GM20000 (cell line): ENCODE measurements around the gene SCTR.

Experiments used
- DNase-seq: peaks from one replicate; pipeline ENCODE4 v3.0.0; 2012; ENCODE audit warnings: low spot score
- TF ChIP-seq, protein P1 (sequence below): IDR thresholded peaks from 2 replicates; pipeline ENCODE4 v1.5.1; 2012; ENCODE audit warnings: mild to moderate bottlenecking, control low read depth; ENCODE audit errors: extremely low read depth, missing control alignments

The SCTR gene

DNA sequence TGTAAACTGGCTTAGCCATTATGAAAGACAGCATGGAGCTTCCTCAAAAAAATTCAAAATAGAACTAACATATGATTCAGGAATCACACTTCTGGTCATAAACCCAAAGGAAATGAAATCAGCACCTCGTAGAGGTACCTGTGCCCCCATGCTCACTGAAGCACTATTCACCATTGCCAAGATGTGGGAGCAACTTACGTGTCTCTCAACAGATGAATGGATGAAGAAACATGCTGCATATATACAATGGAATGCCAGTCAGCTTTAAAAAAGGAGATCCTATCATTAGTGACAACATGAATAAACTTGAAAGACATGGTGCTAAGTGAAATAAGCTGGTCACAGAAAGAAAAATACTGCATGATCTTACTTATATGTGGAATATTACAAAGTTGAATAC is 8.2 kb downstream of the SCTR start:
- TF ChIP-seq, protein P1, sequence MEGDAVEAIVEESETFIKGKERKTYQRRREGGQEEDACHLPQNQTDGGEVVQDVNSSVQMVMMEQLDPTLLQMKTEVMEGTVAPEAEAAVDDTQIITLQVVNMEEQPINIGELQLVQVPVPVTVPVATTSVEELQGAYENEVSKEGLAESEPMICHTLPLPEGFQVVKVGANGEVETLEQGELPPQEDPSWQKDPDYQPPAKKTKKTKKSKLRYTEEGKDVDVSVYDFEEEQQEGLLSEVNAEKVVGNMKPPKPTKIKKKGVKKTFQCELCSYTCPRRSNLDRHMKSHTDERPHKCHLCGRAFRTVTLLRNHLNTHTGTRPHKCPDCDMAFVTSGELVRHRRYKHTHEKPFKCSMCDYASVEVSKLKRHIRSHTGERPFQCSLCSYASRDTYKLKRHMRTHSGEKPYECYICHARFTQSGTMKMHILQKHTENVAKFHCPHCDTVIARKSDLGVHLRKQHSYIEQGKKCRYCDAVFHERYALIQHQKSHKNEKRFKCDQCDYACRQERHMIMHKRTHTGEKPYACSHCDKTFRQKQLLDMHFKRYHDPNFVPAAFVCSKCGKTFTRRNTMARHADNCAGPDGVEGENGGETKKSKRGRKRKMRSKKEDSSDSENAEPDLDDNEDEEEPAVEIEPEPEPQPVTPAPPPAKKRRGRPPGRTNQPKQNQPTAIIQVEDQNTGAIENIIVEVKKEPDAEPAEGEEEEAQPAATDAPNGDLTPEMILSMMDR = no peak
- no peak for DNase-seq

DNA sequence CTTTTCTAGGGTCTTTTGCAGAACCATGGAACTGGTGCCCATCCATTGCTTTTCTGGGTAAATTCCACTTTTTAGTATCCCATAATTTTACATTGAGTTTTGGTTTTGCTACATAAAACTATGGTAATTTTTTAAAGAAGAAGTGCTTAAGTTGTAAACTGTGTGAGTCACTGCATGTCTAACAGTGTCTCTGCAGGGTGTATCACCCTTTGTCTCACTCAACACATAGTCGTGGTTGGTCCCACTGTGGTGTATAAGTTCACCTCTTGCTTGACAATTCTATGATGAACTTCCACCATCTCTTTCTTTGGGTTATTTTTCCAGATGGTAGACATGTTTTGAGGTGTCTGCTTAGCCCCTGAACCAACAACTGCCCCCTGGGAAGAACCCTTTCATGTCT is 10.5 kb downstream of the SCTR start:
- DNase-seq = no peak
- TF ChIP-seq, protein P1 = no peak

DNA sequence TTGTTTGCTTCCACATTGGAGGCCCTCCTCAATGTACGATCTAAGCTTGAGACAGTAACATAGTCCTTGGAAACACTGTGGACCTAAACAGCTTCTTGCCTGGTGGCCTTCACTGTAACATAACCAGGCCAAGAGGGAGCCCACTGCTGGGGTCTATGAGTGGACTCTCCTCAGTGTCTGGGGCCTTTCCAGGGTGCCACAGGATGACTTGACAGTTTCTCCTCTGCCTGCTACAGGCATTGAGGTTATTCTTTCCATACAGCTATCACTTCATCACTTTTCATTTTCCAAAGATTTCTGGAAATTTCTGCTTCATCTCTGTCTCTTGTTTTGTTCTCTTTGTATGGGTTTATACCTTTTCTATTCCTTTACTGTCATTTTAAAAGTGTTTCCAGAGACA is 11.3 kb downstream of the SCTR start:
- no peak for DNase-seq
- TF ChIP-seq, protein P1 = no peak

DNA sequence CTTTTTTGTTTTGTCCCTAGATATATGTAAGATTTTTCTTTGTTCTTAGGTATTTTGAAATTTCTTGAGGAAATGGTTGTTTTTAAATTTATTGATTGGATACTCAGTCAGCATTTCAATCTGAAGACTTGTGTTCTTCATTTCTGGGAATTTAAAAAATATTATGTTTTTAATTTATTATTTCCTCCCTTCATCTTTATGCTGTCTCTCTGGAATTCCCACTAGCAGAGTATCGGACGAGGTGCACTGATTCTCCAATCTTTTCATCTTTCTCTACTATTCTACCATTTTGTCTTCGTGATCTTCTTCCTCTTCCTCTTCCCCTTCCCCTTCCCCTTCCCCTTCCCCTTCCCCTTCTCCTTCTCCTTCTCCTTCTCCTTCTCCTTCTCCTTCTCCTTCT is 12.3 kb downstream of the SCTR start:
- no peak for DNase-seq
- TF ChIP-seq, protein P1 = no peak

DNA sequence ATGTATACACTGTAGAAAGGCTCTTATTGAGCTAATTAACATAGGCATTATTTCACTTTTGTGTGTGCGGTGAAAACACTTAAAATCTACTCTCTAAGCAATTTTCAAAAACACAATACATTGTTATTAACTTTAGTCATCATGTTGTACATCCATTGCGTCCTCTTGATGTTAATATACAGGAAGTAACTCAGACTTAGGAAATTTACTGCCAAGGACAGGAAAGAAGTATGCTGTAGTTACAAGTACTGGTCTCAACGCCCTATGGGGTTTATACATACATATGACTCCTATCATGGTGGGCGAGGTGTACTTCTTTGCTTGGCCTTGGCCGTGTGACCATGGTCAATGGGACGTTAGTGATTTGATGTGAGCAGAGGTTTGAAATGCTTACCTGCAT is 15.5 kb downstream of the SCTR start:
- TF ChIP-seq, protein P1 = no peak
- no peak for DNase-seq

DNA sequence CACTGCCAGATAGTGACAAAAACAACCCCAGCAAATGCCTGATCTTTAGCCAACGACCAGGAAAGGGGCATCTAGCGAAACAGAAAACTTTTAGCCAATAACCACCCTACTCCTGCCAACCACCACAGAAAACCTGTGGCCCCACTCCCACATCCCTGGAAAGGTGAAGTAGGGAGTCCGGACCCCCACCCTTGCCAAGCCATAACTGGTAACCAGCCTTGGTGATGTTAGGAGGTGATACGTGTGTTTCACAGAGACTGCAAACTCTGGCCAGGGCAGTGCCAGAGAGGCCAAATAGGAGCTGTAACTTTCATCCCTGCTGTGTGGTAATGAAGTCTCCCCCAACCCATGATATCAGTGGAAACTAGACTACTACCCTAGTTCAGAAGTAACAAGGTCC is 27.6 kb downstream of the SCTR start:
- TF ChIP-seq, protein P1 = no peak
- no peak for DNase-seq

DNA sequence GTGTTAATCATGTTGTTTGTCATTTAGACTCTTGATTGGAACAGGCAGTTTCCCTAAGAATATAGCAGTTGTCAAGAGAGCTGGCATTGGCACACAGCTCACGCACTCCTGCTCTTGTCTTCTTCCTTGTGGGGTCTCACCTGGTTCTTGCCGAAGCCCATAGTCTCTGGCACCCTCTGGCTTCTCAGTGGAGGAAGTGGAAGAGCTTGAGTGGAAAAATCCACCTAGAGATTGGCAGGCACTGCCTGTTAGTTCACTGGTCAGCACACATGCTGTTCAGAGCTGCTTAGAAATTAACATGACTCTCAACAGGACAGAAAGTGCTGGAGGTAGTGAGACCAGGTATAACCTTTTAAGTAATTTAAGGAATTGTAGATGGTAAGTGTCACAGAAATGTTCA is 28.3 kb downstream of the SCTR start:
- TF ChIP-seq, protein P1 = no peak

More for the DNA sequence above, 28.3 kb downstream of the SCTR start:
- DNase-seq = no peak
